Neural cell (in vitro differentiated cells): ENCODE data around the gene NTRK2. TPM values are rescaled to one million over a fixed set of nuclear protein-coding genes. Genes with fewer than 3 reads are reported as not detected.

Experiments
- H2AFZ ChIP-seq: fragments of 200-600, 300-800 bp; sonication (generic), shearing (Covaris generic); 2 replicates; pipeline ENCODE4 v1.6.0; 2014; ENCODE audit warnings: low read depth, mild to moderate bottlenecking, antibody characterized with exemption, low read length, moderate library complexity
- H3F3A ChIP-seq: fragments of 200-600 bp; shearing (Covaris generic); 2 replicates; pipeline ENCODE4 v1.6.1; 2016; ENCODE audit warnings: mild to moderate bottlenecking, moderate library complexity, mixed read lengths, antibody characterized with exemption, low read length; ENCODE audit not compliant: insufficient read depth, poor library complexity, severe bottlenecking
- H3K27ac ChIP-seq: fragments of 200-600, 300-800 bp; sonication (generic), shearing (Covaris generic); 2 replicates; pipeline ENCODE4 v1.5.1; 2014; ENCODE audit warnings: mild to moderate bottlenecking, low read length, moderate library complexity
- H3K27me3 ChIP-seq: fragments of 300-800, 200-600 bp; sonication (generic), shearing (Covaris generic); 2 replicates; pipeline ENCODE4 v1.6.0; 2014; ENCODE audit warnings: mild to moderate bottlenecking, low read depth, low read length, moderate library complexity; ENCODE audit not compliant: insufficient read depth
- H3K36me3 ChIP-seq: fragments of 300-800, 200-600 bp; sonication (generic), shearing (Covaris generic); 2 replicates; pipeline ENCODE4 v1.5.1; 2014; ENCODE audit warnings: mild to moderate bottlenecking, antibody characterized with exemption, low read length, moderate library complexity; ENCODE audit not compliant: insufficient read depth
- H3K4me2 ChIP-seq: fragments of 300-800, 200-600 bp; sonication (generic), shearing (Covaris generic); 2 replicates; pipeline ENCODE4 v1.6.0; 2014; ENCODE audit warnings: mild to moderate bottlenecking, low read length
- H3K4me3 ChIP-seq: fragments of 300-800, 200-600 bp; sonication (generic), shearing (Covaris generic); 2 replicates; pipeline ENCODE4 v1.5.1; 2014; ENCODE audit warnings: mild to moderate bottlenecking, low read length, moderate library complexity
- H3K79me2 ChIP-seq: fragments of 200-600 bp; shearing (Covaris generic); replicated peaks from 2 replicates; pipeline ENCODE4 v1.6.0; 2014; ENCODE audit warnings: mild to moderate bottlenecking, low read length, moderate library complexity; ENCODE audit not compliant: insufficient read depth
- H3K9ac ChIP-seq: fragments of 300-800, 200-600 bp; sonication (generic), shearing (Covaris generic); 2 replicates; pipeline ENCODE4 v1.6.1; 2016; ENCODE audit warnings: mild to moderate bottlenecking, low read length, mixed read lengths
- H3K9me2 ChIP-seq: fragments of 200-600 bp; shearing (Covaris generic); 2 replicates; pipeline ENCODE4 v1.6.1; 2016; ENCODE audit warnings: mild to moderate bottlenecking, low read length, mixed read lengths; ENCODE audit not compliant: insufficient read depth
- H3K9me3 ChIP-seq: fragments of 200-600, 300-800 bp; sonication (generic), shearing (Covaris generic); 2 replicates; pipeline ENCODE4 v1.6.1; 2016; ENCODE audit warnings: mild to moderate bottlenecking, mixed run types, low read length, moderate library complexity, mixed read lengths
- H4K20me1 ChIP-seq: fragments of 200-600 bp; shearing (Covaris generic); 2 replicates; pipeline ENCODE4 v1.6.1; 2016; ENCODE audit warnings: mild to moderate bottlenecking, mixed run types; ENCODE audit not compliant: insufficient read depth
- EP300 ChIP-seq: fragments of 450-650 bp; conservative IDR thresholded peaks from 2 replicates; pipeline ENCODE4 v1.6.1; 2014; ENCODE audit warnings: antibody characterized with exemption, mild to moderate bottlenecking, moderate library complexity; ENCODE audit not compliant: poor library complexity, severe bottlenecking
- EZH2 ChIP-seq: fragments of 200-600, 300-800 bp; shearing (Covaris generic), sonication (generic); IDR thresholded peaks from 2 replicates; pipeline ENCODE4 v1.6.1; 2014; ENCODE audit warnings: antibody characterized with exemption, low read length, borderline replicate concordance, mild to moderate bottlenecking; ENCODE audit not compliant: insufficient read depth, poor library complexity, severe bottlenecking
- MXI1 ChIP-seq: fragments of 450-650 bp; conservative IDR thresholded peaks from 2 replicates; pipeline ENCODE4 v1.6.1; 2014; ENCODE audit warnings: antibody characterized with exemption, mild to moderate bottlenecking; ENCODE audit not compliant: poor library complexity, severe bottlenecking
- POLR2AphosphoS5 ChIP-seq: IDR thresholded peaks from 2 replicates; pipeline ENCODE4 v1.6.1; 2012
- RAD21 ChIP-seq: fragments of 450-650 bp; conservative IDR thresholded peaks from 2 replicates; pipeline ENCODE4 v1.6.1; 2014; ENCODE audit warnings: antibody characterized with exemption, mild to moderate bottlenecking, moderate library complexity
- REST ChIP-seq: IDR thresholded peaks from 2 replicates; pipeline ENCODE4 v1.6.1; 2012; ENCODE audit warnings: borderline replicate concordance
- SMC3 ChIP-seq: fragments of 450-650 bp; conservative IDR thresholded peaks from 2 replicates; pipeline ENCODE4 v1.6.1; 2014; ENCODE audit warnings: antibody characterized with exemption, mild to moderate bottlenecking, moderate library complexity; ENCODE audit not compliant: poor library complexity
- TAF1 ChIP-seq: IDR thresholded peaks from 2 replicates; pipeline ENCODE4 v1.6.1; 2012; ENCODE audit warnings: low read depth
- polyA plus RNA-seq: library from polyadenylated mRNA; depleted of rRNA; stranded (reverse); fragments of >200 nt; gene quantifications from 2 replicates; pipeline ENCODE4 v1.2.3, GENCODE V29; 2014
- TF ChIP-seq, protein P1 (sequence below): fragments of 450-650 bp; IDR thresholded peaks from 2 replicates; pipeline ENCODE4 v1.5.1; 2014; ENCODE audit warnings: antibody characterized with exemption, mild to moderate bottlenecking, moderate library complexity; ENCODE audit not compliant: poor library complexity, severe bottlenecking

The NTRK2 gene
- polyA plus RNA-seq, 1 donor from 2014 or later = 14.2 TPM

- Histone ChIP-seq H3K9me2 (no peaks in the 10 kb centered on the region), H3K79me2 (no peaks in the 10 kb centered on the region)
Measured at GRCh38 chr9:84996029-84996428, 326.5 kb downstream of the NTRK2 start.

DNA sequence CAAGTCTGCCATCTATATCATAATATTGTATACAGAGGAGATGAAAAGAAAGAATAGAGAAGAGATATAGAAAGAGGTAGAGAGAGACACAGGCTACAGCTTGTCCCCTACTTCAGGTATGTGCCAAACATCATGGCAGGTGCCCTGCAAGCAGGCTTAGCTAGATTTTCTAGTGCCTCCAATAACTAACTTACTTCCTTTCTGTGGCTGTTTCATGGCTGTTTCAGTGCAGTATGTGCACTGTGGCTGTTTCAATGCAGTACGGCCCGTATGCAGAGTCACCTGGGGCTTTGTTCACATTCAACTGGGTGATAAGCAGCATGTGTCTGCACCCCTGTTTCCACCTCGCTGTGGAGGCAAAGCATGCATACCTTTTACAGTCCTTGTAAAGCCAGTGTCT, 327.2 kb downstream of the NTRK2 start:
- Histone ChIP-seq H3K79me2 (no peaks in the 10 kb centered on the region), H4K20me1 (no peaks in the 10 kb centered on the region), H3K27ac (no peak overlapping the region), H3K9me2 (no peaks in the 10 kb centered on the region), H3K4me3 (no peak overlapping the region), H3K9ac (no peak overlapping the region), H3K27me3 (no peaks in the 10 kb centered on the region), H3K36me3 (no peaks in the 10 kb centered on the region), H3F3A (no peaks in the 10 kb centered on the region), H3K9me3 (peaks cover 14% of the 10 kb centered on the region), H2AFZ (no peak overlapping the region), H3K4me2 (no peak overlapping the region)
- no peak for TF ChIP-seq SMC3
- TF ChIP-seq POLR2AphosphoS5 = no peak
- TF ChIP-seq RAD21 = no peak
- no peak for TF ChIP-seq MXI1
- no peak for TF ChIP-seq EP300
- no peak for TF ChIP-seq EZH2
- TF ChIP-seq, protein P1, sequence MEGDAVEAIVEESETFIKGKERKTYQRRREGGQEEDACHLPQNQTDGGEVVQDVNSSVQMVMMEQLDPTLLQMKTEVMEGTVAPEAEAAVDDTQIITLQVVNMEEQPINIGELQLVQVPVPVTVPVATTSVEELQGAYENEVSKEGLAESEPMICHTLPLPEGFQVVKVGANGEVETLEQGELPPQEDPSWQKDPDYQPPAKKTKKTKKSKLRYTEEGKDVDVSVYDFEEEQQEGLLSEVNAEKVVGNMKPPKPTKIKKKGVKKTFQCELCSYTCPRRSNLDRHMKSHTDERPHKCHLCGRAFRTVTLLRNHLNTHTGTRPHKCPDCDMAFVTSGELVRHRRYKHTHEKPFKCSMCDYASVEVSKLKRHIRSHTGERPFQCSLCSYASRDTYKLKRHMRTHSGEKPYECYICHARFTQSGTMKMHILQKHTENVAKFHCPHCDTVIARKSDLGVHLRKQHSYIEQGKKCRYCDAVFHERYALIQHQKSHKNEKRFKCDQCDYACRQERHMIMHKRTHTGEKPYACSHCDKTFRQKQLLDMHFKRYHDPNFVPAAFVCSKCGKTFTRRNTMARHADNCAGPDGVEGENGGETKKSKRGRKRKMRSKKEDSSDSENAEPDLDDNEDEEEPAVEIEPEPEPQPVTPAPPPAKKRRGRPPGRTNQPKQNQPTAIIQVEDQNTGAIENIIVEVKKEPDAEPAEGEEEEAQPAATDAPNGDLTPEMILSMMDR = no peak
- TF ChIP-seq REST = no peak

More at GRCh38 chr9:84996029-84996428, 326.5 kb downstream of the NTRK2 start:
- Histone ChIP-seq H3K9me3 (peaks cover 10% of the 10 kb centered on the region), H3K9ac (no peak overlapping the region), H2AFZ (no peak overlapping the region), H4K20me1 (no peaks in the 10 kb centered on the region), H3K4me3 (no peak overlapping the region), H3K27ac (no peak overlapping the region), H3K4me2 (no peak overlapping the region), H3K27me3 (no peaks in the 10 kb centered on the region), H3K36me3 (no peaks in the 10 kb centered on the region), H3F3A (no peaks in the 10 kb centered on the region)
- no peak for TF ChIP-seq EP300
- no peak for TF ChIP-seq TAF1
- TF ChIP-seq EZH2 = no peak
- TF ChIP-seq RAD21 = no peak
- no peak for TF ChIP-seq POLR2AphosphoS5
- TF ChIP-seq SMC3 = no peak
- TF ChIP-seq, protein P1 = no peak
- TF ChIP-seq REST = no peak
- no peak for TF ChIP-seq MXI1
